ENCODE data around the gene NOP56. TPM values are rescaled to one million over a fixed set of nuclear protein-coding genes. Genes with fewer than 3 reads are reported as not detected.
"Not testable (repeated sequence)": the region's sequence is repeated elsewhere in the genome, so short reads cannot be mapped to it uniquely, and the experiment has no call there.

Gene NOP56
- total RNA-seq, 1 donor from 2014 or later = 45.6 TPM

DNA sequence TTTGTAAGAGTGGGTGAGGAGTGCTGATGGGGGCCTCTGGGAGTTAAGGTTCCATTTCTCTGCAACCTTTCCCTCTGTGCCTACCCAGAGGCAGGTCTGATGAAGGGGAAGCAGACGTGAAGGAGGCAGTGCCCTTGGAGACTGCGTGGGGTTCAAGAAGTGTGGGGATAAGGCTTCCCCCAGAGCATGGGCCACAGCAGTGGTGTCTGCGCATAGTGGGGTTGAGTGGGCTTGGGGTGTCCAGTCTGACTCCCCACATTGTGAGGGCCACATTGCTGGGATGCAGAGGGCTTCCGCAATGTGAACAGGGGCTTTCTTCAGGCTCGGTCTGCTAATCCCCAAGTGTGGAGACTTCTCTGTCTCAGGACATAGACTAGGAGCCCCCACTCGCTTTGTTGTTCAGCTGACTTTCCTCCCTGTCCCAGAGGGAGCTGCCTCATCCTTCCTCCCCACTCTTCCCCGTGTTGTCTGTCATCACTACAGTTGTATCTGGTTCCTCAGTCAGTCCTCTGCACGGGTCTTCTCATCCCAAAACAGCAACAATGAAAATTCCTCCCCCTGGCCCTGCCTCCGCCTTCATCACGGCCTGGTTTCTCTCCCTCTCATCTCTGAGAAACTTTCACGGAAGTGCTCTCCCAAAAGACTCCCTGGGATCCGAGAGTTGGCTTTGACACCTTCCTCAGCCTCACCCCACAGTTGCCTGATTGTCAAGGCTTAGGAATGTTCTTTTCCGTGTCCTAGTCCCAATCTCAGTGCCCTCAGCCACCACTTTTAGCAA, 43.0 kb downstream of the NOP56 start:
- ATAC-seq (ENCODE audit: poor library complexity) (no peak), DNase-seq (no peak)
- intact Hi-C loops (cut with DNase I) = no loop called here

- intact Hi-C loops (cut with DNase I); DNase-seq; ATAC-seq (ENCODE audit: poor library complexity): not testable (repeated sequence)
Observed at GRCh38 chr20:2695984-2696525, 43.6 kb downstream of the NOP56 start.

GRCh38 chr20:2696646-2697045, 44.2 kb downstream of the NOP56 start:
- DNase-seq (no peak), ATAC-seq (ENCODE audit: poor library complexity) (no peak)
- intact Hi-C loops (cut with DNase I) = no loop called here

DNA sequence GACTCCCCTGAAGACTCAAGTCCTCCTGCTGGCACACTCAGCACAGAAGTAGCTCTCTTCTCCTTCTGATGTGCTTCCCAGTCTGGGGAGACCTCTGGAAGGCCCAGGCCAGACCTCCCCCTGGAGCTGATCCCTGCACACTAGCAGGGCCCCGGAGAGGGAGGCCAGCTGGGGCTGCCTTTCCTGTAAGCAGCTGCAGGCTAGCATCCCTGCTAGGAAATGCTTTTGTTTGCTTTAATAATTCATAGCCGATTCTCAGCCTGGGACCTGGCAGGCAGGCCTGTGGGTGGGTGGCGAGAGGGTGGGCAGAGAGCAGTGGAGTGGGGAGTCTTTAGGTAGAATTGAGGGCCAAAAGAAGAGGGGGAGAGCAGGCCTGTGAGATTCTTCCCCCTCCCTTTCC, 45.3 kb downstream of the NOP56 start:
- DNase-seq = no peak
- intact Hi-C loops (cut with DNase I) = no loop called here

DNA sequence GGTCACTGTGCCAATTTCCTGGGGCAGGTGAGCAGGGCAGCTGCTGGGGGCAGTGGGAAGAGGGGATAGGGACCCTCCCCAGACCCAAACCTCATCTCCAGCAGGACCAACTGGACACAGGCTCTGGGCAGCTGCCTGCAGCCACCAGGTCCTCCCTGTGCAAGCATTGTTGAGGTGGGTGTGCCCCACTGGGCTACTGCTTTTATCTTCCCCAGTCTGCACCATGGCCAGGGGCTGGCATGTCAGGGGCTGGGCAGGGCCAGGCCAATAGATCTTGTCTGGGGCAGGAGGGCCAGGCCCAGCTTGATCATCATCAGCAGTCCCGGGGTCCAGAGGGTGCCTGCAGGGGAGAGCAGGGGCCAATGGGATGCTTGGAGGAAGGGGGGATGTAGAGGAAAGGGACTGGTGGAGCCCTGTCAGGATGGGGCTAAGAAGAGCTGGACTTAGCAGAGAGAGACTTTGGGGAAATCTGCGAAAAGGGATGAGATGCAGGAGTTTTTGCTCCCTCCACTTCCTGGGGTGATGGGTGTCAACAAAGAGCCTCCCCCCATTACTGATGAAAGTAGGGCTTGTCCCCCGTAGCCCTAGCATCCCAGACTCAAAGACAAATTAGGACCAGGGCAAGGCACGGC, 45.9 kb downstream of the NOP56 start:
- intact Hi-C loops (cut with DNase I) = no loop called here
- DNase-seq = no peak
- ATAC-seq (ENCODE audit: poor library complexity) = no peak

More for the DNA sequence above, 45.3 kb downstream of the NOP56 start:
- no peak for ATAC-seq (ENCODE audit: poor library complexity)

DNA sequence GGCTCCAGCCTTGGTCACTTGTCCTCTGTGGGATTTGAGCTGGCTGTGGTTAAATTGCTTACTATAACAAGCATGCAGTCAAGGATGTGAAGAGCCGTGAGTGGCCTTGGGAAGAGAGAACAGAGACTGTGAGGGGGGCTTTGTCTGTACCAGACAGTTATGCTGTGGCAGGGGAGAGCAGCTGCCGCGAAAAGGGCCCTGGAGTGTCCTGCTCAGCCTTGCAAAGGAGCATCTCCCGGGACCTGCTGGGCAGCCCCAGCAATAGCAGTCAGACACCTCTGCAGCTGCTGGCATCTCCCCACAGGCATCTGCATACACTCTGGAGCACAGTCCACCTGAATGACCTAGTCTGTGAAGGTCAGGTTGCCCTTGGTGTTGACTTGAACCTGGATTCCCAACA, 46.5 kb downstream of the NOP56 start:
- DNase-seq (no peak), ATAC-seq (ENCODE audit: poor library complexity) (no peak)
- intact Hi-C loops (cut with DNase I) = no loop called here

DNA sequence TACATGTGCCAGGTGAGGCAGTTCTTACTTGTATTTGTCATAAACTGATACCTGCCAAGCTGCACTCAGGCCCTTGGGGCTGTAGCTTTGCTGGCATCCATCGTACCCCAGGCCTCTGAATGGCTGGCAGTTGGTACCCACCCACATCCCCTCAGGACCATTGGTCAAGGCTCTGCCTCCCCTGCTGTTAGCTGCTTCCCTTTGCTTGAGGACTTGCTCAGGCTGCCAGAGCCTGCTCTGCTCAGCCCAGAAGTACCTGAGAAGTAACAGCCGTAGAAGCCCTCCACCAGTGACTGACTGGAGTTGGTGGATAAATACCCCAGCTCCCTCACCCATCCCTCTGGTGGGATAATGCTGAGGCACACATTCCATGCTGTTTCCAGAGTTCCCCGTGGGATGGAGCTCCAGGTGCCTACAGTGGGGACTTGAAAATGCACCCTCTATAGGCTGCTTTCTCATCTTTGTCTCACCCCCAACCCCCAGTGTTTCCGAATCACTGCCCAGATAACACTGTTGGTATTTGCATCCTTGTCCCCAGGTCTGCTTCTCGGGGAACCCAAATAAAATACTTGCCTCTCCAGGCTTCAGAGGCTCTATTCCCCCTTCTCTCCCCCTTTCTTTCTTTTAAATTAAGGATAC, 47.5 kb downstream of the NOP56 start:
- intact Hi-C loops (cut with DNase I) = no loop called here
- DNase-seq (no peak), ATAC-seq (ENCODE audit: poor library complexity) (no peak)

- no peak for DNase-seq
- intact Hi-C loops (cut with DNase I) = no loop called here
- no peak for ATAC-seq (ENCODE audit: poor library complexity)
Observed at GRCh38 chr20:2700913-2701620, 48.6 kb downstream of the NOP56 start.

GRCh38 chr20:2701671-2702081, 49.2 kb downstream of the NOP56 start:
- intact Hi-C loops (cut with DNase I) = no loop called here
- no peak for ATAC-seq (ENCODE audit: poor library complexity)

GRCh38 chr20:2703716-2704475, 51.5 kb downstream of the NOP56 start:
- intact Hi-C loops (cut with DNase I) = no loop called here
- no peak for ATAC-seq (ENCODE audit: poor library complexity)

More at GRCh38 chr20:2701671-2702081, 49.2 kb downstream of the NOP56 start:
- no peak for DNase-seq

DNA sequence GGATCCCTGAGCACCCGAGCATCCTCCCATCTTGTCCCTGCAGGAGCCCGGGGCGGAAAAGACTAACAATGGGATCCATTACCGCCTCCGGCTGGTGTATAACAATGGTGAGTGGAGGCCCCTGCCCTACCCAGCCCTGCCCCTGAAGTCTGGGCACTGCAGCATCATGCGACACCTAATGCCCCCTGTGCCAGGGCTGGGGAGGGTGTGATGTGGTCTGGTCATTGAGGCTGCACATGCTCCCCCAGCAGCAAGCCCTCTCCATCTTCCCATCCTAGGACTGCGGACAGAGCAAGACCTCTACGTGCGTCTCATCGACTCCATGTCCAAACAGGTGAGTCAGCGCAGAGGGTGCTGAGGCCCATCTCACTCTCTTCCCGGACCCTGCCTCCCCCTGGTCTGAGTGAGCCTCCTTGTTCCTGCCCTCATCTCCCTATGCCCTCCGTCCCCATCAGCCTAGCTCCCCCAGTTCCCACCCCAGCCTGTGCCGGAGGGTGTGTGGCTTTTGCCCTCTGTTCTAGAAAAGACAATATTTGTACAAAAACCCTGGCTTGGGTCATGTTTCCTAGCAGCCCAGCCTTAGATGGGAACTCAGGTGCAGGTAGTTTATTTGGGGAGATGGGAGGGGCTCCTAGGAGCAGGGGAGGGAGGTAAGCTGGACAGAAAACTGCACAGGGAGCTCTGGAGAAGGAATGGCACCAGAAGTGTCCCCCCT, 53.7 kb downstream of the NOP56 start:
- ATAC-seq (ENCODE audit: poor library complexity) (no peak), DNase-seq (no peak)
- intact Hi-C loops (cut with DNase I) = no loop called here

More at GRCh38 chr20:2703716-2704475, 51.5 kb downstream of the NOP56 start:
- DNase-seq = no peak

- DNase-seq (no peak), ATAC-seq (ENCODE audit: poor library complexity) (no peak)
- intact Hi-C loops (cut with DNase I) = no loop called here
Observed at GRCh38 chr20:2706688-2707352, 54.4 kb downstream of the NOP56 start.

DNA sequence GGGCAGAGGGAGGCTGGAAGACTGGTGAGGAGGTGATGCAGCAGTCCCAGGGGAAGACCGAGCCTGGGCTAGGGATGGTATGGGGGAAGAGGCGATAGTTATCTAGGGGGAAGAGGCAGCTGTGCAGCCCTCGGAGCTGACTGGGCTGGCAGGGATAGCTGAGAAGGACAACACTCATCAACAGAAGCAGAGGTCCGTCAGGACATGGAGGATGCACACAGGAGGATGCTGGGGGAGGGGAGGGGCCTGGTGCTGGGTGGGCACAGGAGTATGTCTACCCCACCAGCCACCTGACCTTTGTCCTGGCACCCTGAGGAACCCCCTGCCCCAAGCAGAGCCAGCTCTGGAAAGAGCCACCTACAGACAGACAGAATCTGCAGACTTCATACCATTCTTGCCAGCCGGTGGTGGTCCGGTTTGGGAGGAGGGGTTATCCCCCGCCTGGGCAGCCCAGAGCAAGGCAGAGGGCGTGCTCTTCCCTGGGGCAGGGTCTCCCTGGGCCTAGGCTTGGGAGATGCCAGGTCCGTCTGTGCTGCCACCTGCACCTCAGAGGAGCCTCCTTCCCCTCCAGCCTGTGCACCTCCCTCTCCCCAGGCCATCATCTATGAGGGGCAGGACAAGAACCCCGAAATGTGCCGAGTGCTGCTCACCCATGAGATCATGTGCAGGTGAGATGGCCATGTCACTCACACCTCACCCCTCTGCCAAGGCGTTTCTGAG, 55.1 kb downstream of the NOP56 start:
- intact Hi-C loops (cut with DNase I) = no loop called here
- DNase-seq (no peak), ATAC-seq (ENCODE audit: poor library complexity) (no peak)

All from Right ventricle myocardium superior (tissue), 1 donor.